ENCODE data around the gene DHRS1.

DHRS1 gene

GRCh38 chr14:24327303-24327702 lies 27.7 kb upstream of the DHRS1 start:
- no peak for DNase-seq

- no peak for DNase-seq
These were observed 26.4 kb upstream of the DHRS1 start for GRCh38 chr14:24325963-24326362.

GRCh38 chr14:24325041-24325530 lies 25.5 kb upstream of the DHRS1 start:
- DNase-seq: no peak

- DNase-seq: no peak
These were observed 24.4 kb upstream of the DHRS1 start for GRCh38 chr14:24324024-24324423.

GRCh38 chr14:24323341-24323740 lies 23.8 kb upstream of the DHRS1 start:
- DNase-seq: no peak

GRCh38 chr14:24322672-24323071 lies 23.1 kb upstream of the DHRS1 start:
- DNase-seq: no peak

- DNase-seq: no peak
These were observed 21.8 kb upstream of the DHRS1 start for GRCh38 chr14:24321212-24321975.

- peak; percentile 16 for DNase-seq
These were observed 17.8 kb upstream of the DHRS1 start for GRCh38 chr14:24317141-24317928.

GRCh38 chr14:24316597-24316950 lies 17.0 kb upstream of the DHRS1 start:
- DNase-seq: no peak

- DNase-seq: no peak
These were observed 16.4 kb upstream of the DHRS1 start for GRCh38 chr14:24315807-24316596.

- no peak for DNase-seq
These were observed 15.7 kb upstream of the DHRS1 start for GRCh38 chr14:24315243-24315806.

GRCh38 chr14:24314377-24315193 lies 15.0 kb upstream of the DHRS1 start:
- DNase-seq: no peak

GRCh38 chr14:24313913-24314312 lies 14.3 kb upstream of the DHRS1 start:
- DNase-seq: no peak

- no peak for DNase-seq
These were observed 13.3 kb upstream of the DHRS1 start for GRCh38 chr14:24312736-24313507.

- no peak for DNase-seq
These were observed 12.4 kb upstream of the DHRS1 start for GRCh38 chr14:24311837-24312615.

- peak; percentile 60 for DNase-seq
These were observed 11.3 kb upstream of the DHRS1 start, which contains the start of gene LTB4R for GRCh38 chr14:24310646-24311604. Gene LTB4R (plus strand): TSS chr14:24311502. CDS start chr14:24315652, 4,150 bp downstream.

GRCh38 chr14:24310265-24310645 lies 10.7 kb upstream of the DHRS1 start:
- DNase-seq: no peak

- DNase-seq: no peak
These were observed 10.1 kb upstream of the DHRS1 start, which contains the start of gene LTB4R2 for GRCh38 chr14:24309538-24310264. Gene LTB4R2 (plus strand): TSS chr14:24310140. CDS start chr14:24310665, 525 bp downstream.

Data from fibroblast of upper back skin (primary cell).